Fibroblast of lung (primary cell): ENCODE measurements around the gene NUP160.

ENCODE experiments used
- EZH2 ChIP-seq: IDR thresholded peaks from 2 replicates; pipeline ENCODE4 v1.5.1; 2012; ENCODE audit warnings: low read length, control low read depth, mild to moderate bottlenecking; ENCODE audit errors: missing control alignments
- TF ChIP-seq, protein P1 (sequence below), 2 donors: IDR thresholded peaks in 1 of 2; conservative IDR thresholded peaks in 1 of 2; 1 replicate in 1 of 2; 2 replicates in 1 of 2; pipeline ENCODE4 v1.5.1; 2011 to 2012; ENCODE audit warnings: low read length in 2 of 2, control low read depth in 1 of 2, inconsistent platforms in 1 of 2, low read depth in 1 of 2, mild to moderate bottlenecking in 1 of 2

DNA sequence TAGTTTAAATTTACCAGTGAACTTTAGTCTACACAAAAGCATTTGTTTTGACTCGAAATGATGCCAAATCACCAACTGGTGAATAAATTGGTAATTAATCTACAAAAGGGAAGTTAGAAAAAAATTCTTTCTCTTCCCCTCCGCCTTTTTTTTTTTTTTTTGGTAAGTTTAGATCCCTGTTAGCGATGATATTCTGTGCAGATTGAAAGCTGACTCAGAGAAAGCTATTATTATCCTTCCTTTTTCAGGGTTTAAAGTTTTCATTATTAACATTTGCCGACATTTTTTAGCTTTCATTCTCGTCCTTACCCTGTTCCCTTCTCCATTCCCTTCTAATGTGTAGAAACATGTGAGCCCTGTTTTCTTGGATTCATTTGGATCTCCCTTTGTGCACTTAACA lies 16.8 kb upstream of the NUP160 start:
- TF ChIP-seq, protein P1, sequence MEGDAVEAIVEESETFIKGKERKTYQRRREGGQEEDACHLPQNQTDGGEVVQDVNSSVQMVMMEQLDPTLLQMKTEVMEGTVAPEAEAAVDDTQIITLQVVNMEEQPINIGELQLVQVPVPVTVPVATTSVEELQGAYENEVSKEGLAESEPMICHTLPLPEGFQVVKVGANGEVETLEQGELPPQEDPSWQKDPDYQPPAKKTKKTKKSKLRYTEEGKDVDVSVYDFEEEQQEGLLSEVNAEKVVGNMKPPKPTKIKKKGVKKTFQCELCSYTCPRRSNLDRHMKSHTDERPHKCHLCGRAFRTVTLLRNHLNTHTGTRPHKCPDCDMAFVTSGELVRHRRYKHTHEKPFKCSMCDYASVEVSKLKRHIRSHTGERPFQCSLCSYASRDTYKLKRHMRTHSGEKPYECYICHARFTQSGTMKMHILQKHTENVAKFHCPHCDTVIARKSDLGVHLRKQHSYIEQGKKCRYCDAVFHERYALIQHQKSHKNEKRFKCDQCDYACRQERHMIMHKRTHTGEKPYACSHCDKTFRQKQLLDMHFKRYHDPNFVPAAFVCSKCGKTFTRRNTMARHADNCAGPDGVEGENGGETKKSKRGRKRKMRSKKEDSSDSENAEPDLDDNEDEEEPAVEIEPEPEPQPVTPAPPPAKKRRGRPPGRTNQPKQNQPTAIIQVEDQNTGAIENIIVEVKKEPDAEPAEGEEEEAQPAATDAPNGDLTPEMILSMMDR (conservative IDR thresholded peaks at IDR 0.05 in 1 of 2, IDR thresholded peaks at IDR 0.05 in 1 of 2; ENCODE audit: low read depth in 1 of 2, low read length in 2 of 2) = no peak
- TF ChIP-seq EZH2 = no peak
